GM19023 (cell line): ENCODE results near the gene ABCC1.
"Not testable (repeated sequence)": the region's sequence is repeated elsewhere in the genome, so short reads cannot be mapped to it uniquely, and the experiment has no call there.

ENCODE experiments used
- ATAC-seq: cut with Tn5 transposase; IDR thresholded peaks from one replicate; pipeline ENCODE4 v1.9.1; 2021; ENCODE audit warnings: mild to moderate bottlenecking, moderate library complexity; ENCODE audit not compliant: unreplicated experiment

ABCC1 gene

DNA sequence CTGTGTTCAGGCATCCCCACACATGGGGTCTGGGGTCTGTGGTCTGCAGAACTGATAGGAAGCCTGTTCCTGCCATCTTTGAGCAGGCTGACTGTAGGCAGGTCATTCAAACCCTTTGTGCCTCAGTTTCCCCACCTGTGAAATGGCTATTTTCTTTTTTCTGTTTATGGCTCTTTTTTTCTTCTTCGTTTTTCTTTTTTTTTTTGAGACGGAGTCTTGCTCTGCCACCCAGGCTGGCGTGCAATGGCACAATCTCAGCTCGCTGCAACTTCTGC lies 201.4 kb downstream of the ABCC1 start:
- no peak for ATAC-seq

DNA sequence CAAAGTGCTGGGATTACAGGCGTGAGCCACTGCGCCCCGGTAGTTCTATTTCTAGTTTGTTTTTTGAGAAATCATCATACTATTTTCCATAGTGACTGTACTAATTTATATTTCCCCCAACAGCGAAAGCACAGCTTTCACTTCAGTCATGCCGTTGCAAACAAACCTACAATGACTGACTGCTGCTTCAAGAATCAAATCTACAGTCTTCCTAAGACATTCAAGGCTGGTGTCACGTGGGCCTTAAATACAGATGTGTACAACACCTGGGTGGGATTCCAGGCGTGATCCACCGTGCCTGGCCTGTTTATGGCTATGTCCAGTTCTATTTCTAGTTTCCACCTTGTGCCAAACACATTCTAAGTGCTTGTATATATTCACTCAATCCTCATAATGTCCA lies 201.9 kb downstream of the ABCC1 start:
- no peak for ATAC-seq

DNA sequence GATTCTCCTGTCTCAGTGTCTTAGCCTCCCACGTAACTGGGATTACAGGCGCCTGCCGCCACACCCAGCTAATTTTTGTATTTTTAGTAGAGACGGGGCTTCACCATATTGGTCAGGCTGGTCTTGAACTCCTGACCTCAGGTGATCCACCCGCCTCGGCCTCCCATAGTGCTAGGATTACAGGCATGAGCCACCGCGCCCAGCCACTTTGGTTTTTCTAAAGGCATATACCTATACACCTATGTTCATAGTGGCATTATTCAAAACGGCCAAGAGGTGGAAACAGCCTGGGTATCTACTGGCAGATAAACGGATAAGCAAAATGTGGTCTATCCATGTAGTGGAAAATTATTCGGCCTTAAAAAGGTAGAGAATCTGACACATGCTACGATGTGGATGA lies 203.6 kb downstream of the ABCC1 start:
- not testable (repeated sequence) for ATAC-seq

DNA sequence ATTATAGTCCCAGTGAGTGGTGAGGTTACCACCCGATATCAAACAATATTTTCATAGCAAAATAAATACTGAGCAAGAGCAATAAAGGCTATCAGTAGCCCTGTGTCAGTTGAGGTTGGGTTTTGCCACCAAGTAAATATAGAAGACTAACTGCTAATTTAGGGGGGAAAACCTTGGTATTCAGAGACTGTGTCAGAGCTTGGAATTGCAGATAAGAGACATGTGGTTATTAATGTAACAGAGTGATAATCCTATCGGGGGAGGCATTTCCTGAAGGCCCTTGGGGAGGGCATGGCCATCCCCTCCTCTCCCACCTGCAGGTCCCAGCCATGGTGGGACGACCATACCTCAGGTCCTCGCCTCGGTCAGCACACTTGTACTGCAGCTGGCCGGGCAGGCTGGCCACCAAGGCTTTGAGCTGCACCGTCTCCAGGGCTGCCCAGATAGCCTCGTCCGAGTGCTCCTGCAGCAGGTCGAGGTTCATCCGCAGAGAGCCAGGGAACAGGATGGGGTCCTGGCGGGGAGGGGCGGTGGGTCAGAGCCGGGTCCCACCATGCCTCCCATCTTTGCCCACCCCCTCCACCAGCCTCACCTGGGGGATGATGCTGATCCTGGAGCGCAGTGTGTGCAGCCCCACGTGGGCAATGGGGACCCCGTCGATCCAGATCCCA lies 205.0 kb downstream of the ABCC1 start:
- no peak for ATAC-seq

DNA sequence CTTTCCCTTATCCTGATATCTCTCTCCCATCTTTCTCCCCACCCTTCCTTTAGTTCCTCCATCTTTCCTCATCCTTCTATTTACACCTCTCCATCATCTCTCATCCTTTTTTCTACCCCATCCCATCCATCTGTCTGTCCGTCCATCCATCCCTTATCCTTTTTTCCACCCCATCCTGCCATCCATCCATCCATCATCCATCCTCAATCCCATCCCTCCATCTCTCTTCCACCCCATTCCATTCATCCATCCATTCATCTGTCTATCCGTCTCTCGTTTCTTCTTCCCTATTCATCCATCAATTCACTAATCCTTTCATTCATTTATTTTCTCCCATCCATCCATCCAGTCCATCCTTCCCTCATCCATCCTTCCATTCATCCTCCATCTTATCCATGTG lies 205.8 kb downstream of the ABCC1 start:
- no peak for ATAC-seq

DNA sequence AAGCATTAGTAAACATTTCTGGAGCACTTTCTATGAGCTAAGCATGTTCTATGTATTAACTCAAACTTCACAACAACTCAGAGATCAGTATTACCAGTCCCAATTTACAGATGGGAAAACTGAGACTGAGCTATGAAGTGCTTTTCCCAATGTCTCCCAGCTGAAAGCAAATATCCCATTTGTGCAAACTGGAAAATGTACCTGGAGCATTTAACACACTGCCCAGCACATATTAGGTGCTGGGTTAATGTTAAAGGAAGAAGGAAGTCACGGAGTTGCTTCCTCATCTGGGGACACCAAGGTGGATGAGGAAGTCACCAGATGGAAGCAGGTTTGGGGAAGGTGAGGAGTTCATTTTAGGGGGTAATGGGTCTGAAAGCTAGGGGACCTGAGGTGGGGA lies 207.8 kb downstream of the ABCC1 start:
- ATAC-seq, result no peak

DNA sequence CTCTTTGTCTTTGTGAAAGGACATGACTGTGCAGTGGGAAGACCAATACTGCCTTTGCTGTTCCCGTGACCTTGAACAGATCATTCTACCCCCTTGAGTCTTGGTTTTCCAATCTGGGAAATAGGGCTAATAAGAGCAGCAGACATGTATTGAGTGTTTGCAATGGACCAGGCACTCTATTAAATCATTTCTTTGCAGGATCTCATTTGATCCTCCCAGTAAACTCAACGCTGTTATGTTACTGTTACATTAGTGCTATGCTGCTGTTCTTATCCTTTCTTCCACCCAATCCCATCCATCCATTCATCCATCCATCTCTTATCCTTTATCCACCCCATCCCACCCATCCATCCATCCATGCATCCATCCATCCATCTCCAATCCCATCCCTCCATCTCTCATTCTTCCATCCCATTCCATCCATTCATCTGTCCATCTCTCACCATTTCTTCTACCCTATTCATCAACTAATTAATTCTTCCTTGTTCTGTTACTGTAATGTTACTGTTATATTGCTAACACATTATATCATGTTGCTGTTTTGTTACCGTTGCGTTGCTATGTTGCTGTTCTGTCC lies 208.8 kb downstream of the ABCC1 start:
- ATAC-seq, result no peak

DNA sequence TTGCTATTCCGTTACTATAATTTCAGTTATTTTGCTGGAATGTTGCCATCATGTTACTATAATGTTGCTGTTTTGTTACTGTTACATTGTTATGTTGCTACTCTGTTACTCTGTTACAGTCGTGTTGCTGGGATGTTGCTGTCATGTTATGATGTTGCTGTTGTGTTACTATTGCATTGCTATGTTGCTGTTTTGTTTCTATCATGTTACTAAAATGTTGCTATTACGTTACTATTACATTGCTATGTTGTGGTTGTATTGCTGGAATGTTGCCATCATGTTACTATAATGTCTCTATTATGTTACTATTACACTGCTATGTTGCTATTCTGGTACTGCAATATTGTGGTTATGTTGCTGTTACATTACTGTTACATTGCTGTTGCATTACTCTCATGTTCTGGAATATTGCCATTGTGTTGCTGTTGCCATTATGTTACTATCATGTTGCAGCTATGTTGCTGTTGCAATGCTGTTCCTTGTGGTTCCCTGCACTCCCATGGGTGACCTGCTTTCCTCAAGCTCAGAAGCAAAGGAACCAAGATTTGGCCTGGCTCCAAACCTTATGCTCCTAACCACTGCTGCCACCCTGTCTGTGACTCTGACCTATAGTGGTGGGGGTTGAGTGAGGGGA lies 209.4 kb downstream of the ABCC1 start:
- no peak for ATAC-seq

DNA sequence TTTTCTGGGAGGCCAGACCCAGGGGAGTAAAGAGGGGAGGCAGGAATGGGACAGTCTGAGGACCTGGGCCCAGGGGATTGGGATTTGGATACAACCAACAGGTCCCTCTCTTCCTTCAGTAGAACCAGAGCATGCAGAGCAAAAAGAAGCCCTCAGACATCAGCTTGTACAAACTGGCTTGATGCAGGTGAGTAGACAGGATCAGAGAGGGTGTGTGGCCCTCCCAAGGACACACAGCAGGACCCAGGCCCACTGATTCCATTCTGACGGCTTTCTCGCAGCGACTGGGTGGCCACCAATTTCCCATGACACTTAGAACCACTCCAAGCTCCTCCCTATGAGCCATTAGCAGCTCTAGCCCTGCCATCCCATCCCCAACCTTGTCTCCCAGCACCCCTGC lies 210.2 kb downstream of the ABCC1 start:
- no peak for ATAC-seq

DNA sequence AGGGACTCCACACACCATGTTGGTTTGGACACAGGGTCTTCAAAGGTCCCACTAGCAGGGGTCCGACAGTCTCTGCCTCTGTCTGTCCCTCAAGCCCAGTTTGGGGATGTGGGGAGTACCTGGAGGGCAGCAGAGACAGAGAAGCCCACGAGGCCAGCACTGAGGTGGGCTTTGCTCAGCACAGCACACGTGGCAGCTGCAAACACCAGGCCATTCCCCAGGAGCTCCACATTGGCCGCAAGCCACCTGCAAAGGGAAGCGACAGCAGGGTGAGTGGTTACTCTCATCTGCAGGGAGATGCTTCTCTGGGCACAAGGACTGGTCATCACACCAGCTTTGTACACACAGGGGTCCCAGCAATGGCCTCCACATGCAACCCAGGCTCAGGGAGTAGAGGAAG lies 211.9 kb downstream of the ABCC1 start:
- ATAC-seq, result no peak

DNA sequence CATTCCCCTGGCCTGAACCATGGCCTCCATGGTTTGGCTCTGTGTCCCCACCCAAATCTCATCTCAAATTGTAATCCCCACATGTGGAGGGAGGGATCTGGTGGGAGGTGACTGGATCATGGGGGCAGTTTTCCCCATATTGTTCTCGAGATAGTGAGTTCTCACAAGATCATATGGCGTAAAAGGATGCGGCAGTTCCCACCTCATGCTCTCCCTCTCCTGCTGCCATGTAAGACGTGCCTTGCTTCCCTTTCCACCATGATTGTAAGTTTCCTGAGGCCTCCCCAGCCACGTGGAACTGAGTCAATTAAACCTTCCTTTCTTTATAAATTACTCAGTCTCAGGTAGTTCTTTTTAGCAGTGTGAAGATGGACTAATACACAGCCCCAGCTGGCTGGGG lies 212.4 kb downstream of the ABCC1 start:
- not testable (repeated sequence) for ATAC-seq

DNA sequence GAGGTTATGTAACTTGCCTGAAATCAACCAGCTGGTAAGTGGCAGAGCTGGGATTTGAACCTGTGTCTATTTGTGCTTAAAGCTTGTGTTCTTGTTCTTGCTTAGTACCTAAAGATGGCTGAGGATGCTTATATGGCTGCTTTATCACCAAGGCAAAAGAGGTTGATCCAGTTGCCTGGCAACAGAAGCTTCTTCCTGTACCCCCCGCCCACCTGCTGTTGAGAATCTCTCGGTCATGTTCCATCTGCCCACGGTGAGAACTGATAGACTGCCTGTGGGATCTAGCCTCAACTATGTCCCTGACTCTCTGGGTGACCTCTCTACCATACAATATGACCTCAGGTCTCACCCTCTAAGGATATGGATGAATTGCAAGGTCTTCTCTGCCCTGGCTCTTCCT lies 213.2 kb downstream of the ABCC1 start:
- ATAC-seq, result no peak

DNA sequence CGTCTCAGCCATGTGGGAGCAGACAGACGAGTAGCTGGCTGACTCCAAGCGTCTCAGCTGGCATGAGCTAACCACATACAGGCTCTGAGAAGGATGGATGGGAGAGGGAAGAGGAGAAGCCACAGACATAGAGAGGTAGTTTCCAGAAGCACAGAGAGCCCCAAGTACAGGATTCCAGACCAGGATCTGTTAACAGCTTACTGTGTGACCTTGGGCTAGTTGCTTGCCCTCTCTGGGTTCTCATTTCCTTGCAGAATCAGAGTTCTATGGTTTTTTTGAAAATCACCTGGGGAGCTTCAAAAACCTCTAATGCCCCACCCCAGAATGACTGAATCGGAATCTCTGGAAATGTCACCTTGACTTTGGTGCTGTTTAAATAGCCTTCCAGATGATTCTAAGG lies 213.7 kb downstream of the ABCC1 start:
- ATAC-seq, result no peak

DNA sequence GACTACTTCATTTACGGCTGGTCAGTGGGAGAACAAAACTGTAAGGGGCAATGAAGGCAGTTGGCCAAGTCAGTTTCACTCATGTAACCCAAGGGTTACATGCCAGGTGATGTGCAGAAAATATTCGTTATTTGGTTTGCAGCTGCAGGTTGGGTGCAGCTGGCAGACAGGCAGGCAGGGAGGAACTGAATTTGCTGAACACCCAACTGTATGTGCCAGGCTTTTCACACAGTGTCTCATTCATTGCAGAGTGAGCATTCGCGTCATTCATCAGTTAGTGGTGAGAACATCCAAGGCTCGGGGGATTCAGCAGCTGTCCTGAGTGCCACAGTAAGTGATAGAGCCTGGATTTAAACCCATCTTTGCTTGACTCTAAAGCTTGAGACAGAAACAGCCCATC lies 214.2 kb downstream of the ABCC1 start:
- no peak for ATAC-seq

DNA sequence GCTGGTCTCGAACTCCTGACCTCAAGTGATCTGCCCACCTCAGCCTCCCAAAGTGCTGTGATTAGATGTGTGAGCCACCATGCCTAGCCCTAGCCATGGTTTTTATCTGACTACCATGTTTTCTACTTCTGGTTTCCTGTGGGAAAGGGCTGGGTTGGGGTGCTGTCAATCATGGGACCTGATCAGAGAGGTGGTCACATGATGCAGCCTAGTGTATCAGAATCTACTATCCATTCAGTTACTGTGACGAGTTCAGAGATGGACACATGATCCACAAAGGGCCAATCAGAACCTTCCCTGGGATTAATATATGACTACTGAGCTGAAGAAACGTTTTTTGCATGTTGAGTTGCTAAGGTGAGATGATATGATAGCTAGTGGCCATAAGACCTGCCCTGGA lies 214.8 kb downstream of the ABCC1 start:
- no peak for ATAC-seq

DNA sequence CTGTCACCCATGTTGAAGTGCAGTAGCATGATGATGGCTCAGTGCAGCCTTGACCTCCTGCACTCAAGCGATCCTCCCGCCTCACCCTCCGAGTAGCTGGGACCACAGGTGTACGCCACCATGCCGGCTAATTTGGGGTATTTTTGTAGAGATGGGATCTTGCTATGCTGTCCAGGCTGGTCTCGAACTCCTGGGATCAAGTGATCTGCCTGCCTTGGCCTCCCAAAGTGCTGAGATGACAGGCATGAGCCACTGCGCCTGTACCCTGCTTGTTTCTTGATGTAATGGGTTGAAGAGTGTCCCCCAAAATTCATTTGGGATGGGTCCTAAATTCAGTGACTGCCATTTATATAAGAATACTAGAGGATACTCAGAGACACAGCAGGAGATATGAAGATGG lies 216.7 kb downstream of the ABCC1 start:
- no peak for ATAC-seq

DNA sequence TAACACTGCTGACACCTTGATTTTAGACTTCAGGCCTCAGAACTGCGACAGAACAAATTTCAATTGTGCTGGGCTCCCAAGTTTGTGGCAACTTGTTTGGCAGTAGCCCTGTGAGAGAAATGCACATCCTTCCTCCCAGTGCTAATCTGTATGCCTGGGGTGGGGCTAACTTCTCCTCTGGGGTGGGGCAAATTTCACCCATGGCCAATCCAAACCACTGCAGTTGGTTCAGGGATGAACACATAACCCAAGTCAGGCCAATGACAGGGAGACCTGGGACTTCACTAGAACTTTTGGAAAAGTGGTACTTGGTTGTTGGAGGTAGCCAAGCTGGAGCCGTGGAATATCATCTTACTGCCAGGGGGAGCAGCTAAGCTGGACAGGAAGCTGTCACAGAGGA lies 217.5 kb downstream of the ABCC1 start:
- no peak for ATAC-seq

DNA sequence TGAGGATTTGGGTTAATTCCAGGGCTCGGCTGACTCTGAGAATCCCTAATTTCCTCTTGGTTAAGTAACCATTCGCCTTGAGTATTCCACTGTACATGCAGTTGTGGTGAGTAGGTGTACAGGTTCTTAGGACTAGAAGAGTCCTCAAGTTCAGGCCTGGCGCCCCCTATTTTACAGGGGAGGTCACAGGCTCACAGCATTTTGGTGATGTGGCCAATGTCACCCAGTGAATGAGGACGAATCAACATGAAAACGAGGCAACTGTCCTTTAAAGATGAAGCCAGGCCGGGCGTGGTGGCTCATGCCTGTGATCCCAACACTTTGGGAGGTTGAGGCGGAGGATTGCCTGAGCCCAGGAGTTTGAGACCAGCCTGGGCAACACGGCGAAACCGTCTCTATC lies 218.5 kb downstream of the ABCC1 start:
- ATAC-seq, result no peak

DNA sequence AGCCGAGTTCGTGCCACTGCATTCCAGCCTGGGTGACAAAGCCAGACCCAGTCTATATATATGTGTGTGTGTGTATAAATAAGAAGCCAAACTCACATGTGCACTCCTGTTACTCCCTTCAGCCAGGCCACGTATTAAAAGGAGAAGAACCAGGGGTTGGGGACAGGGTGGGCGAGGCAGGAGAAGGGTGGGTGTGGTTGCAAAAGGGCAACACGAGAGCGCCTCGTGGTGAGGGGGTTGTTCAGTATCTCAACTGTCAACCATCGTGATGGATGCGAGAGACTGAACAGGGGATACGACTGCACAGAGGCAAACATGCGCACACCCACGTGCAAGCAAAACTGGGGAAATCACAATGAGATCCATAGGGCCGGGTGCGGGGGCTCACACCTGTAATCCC lies 219.0 kb downstream of the ABCC1 start:
- no peak for ATAC-seq

DNA sequence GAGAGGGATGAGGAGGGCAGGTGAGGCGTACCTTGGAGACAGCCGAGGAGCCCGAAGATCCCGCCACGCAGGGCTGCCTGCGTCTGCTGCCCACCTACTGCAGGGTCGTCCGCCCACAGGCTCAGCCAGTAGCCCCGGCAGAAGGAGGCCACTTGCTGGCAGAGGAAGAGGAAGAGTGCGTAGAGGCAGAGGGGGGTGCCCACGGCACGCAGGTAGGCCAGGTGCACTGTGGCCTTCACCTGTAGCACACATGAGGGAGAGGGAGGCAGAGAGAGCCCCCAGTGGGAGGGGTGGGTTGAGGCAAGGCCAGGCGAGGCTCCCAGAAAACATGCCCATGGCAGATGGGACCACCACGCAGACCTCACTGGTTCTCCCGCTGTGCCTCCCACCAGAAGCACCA lies 220.2 kb downstream of the ABCC1 start:
- ATAC-seq, result no peak

DNA sequence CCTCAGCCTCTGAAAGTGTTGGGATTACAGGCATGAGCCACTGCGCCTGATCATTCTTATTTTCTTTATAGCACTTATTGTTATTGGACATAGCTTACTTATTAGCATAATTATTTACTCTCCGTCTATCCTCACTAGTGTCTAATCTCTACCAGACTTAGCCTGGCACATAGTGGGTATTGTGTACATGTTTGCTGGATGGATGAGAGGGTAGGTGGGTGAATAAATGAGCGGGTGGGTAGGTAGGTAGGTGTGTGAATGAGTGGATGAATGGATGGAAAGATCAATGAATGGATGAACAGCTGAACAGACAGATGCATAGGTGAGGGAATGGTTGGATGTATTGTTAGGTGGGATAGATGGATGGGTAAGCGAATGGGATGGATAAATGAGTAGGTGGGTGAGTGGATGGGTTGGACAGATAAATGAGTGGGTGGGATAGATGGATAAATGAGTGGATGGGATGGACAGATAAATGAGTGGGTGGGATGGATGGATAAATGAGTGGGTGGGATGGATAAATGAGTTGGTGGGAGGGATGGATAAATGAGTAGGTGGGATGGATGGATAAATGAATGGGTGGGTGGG lies 222.0 kb downstream of the ABCC1 start:
- no peak for ATAC-seq

DNA sequence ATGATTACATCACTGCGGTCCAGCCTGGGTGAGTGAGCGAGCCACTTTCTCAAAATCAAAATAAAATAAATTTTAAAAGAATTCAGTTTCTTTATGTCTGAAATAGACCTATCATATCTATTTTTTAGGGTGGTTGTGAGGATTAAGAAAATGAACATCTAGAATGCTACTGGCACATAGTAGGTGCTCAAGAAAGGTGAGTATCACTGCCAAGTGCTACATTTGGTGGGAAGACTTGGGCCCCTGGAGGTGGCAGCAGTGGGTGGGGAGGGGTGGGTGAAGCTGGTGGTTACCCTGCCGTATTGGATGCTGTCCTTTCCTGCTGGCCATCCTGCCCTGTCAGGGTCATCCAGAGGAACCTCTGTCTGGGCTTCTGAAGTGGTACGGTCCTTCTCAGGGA lies 223.6 kb downstream of the ABCC1 start:
- ATAC-seq, result no peak

DNA sequence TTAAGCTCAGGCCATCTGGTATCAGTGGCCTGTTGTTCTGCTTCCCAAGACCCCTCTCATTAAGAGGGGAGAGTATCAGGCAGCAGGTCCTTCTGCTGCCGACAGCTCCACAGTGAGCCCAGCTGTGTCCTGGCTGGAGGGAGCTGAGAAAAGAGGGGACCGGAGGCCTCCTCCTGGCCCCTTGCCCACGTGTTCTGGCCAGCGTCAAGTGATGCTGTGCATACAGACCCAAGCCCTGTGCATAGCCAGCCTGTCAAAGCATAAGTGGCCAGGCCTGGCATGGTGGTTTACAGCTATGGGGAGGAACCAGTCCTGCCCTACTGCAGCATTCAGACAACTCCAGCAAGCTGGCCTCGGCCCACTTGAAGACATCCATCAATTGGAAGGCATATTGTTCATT lies 225.9 kb downstream of the ABCC1 start:
- no peak for ATAC-seq
